LHCN-M2 (cell line): ENCODE results near the gene PGA4. TPM values are rescaled to one million over a fixed set of nuclear protein-coding genes. Genes with fewer than 3 reads are reported as not detected.
A peak's percentile ranks its signal among the peaks of the same experiment; 100 is the strongest.
"Not testable (repeated sequence)": the region's sequence is repeated elsewhere in the genome, so short reads cannot be mapped to it uniquely, and the experiment has no call there.

ENCODE experiments used
- DNase-seq: peaks from one replicate; pipeline ENCODE4 v3.0.0-alpha.2; 2012; ENCODE audit warnings: low read depth
- total RNA-seq: library from RNA; depleted of rRNA; stranded (reverse); fragments of >200 nt; gene quantifications from 2 replicates; pipeline ENCODE4 v1.2.3, GENCODE V29; 2014

PGA4 gene
- total RNA-seq, 1 experiment from 2014 or later: 1.4 TPM

DNA sequence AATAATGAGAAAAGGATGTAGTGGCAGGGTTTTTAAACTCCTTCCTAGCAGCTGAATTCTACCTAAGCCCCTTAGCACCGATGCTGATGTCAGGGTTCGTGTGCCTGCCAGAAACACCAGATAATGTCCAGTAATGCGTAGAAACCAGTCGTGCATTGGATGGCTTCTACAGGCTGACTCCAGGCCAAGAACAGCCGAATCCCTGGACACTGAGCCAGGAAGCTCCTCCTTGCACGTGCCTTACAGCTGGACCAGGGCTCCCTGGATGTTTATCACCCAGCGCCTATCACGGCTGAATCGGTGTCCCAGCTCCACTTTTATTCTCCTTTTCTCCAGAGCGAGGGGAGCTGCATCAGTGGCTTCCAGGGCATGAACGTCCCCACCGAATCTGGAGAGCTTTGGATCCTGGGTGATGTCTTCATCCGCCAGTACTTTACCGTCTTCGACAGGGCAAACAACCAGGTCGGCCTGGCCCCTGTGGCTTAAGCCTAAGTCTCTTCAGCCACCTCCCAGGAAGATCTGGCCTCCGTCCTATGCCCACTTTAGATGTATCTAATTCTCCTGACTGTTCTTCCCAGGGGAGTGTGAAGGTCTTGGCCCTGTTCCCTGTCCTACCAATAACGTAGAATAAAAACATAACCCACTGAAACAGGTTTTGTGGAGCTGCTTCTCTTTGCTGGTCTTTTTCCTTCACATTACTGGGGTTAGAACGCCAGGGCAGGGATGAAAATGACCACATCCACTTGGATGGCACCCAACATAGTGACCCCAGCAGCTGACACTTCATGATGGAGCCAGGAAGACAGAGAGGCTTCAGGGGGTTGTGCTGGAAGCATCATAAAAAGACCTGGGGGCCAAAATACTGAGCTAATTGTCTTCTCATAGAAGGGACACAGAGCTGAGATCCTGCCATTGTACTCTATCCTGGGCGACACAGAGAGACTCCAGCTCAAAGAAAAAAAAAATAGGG is 28.9 kb downstream of the PGA4 start:
- DNase-seq: peak; percentile 69

GRCh38 chr11:61252332-61252731 is 30.2 kb downstream of the PGA4 start:
- DNase-seq: not testable (repeated sequence)

DNA sequence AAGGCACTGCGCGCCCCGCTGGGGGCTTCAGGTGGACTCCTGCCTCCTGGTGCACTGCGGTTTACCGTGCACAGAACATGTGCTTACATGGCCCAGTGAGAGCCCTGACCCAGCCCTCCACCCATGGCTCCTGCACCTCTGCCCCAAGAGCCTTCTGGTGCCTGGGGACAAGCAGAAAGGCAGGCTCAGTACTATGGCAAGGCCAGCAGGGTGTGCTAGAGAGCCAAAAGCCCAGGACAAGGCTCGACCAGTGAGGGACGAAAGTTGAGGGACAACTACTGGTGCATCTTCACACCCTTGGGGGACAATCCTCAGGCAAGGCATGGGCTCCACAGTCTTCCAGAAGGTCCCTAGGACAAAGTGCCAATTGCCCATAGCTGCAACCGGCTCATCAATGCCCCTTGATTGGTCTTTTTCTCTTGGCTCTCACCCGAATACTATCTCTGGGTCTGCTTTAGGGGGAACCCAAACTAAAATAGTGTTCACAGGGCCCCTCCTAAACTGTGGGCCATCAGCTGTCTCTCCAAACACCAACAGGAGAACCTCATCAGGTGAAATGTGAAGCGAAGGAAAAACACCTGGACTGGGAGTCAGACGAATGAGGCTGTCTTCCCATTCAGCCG is 32.4 kb downstream of the PGA4 start:
- DNase-seq: peak; percentile 56

DNA sequence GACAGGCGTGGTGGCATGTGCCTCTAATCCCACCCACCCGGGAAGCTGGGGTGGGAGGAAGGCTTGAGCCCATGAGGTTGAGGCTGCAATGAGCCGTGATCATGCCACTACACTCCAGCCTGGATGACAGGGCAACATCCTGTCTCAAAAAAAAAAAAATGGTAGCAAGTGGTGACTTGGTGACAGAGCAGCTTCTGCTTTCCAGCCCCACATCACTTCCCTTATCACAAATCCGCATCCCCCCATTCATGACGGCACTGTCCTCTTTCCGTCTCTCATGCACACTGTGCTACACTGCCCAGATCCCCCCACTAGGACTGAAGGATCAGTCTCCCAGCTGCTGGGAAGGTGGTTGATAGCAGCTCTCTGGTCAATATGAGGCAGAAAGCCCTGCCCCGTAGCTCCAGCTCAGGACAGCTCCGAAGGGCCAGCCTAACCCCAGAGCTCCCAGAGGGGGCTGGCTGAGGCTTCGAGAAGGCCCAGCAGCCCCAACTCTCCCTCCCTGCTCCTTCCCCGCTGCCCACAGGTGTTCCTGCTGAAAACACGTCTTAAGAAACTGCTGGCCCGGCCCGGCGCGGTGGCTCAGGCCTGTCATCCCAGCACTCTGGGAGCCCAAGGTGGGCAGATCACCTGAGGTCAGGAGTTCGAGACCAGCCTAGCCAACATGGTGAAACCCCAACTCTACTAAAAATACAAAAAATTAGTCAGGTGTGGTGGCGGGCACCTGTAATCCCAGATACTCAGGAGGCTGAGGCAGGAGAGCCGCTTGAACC is 34.7 kb downstream of the PGA4 start:
- DNase-seq: no peak

GRCh38 chr11:61258546-61258945 is 36.4 kb downstream of the PGA4 start:
- no peak for DNase-seq

GRCh38 chr11:61259363-61259762 is 37.2 kb downstream of the PGA4 start:
- DNase-seq: no peak

GRCh38 chr11:61264371-61264770 is 42.2 kb downstream of the PGA4 start:
- DNase-seq: no peak

DNA sequence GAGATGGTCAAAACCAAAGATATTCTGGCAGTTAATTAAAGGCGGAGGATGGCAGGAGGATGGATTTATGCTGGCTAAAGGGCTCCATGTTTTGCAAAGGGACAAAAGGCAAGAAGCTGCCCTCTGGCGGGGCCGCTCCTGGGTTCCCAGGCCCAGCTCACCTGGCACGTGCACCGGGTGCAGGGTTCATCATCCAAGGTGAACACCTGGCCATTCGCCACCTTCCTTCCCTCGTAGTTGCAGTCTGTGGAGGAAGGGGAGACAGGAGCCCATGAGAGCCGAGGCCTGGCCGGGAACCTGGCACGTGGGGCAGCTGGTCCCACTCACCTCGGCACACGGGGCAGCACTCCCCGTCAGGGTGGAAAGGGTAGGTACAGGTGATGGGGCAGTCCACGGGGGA is 42.6 kb downstream of the PGA4 start:
- DNase-seq: no peak

DNA sequence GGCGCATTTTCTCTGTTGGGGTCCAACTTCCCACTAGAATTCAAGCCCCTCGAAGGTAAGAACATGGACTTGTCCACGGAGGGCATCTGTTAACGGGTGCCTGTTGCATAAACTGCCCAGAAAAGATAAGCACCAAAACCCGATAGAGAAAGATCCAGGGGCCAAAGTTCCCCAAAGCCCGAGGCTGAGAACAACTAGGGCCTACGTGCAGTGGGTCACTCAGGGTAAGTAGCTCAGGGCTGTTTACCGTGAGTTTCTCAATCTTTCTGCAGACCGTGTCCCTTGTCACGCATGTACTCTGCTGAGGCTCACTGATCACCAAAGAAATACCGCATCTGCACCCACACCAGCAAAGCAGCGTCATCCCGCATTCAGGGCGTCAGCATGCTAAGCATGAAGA is 43.2 kb downstream of the PGA4 start:
- no peak for DNase-seq

DNA sequence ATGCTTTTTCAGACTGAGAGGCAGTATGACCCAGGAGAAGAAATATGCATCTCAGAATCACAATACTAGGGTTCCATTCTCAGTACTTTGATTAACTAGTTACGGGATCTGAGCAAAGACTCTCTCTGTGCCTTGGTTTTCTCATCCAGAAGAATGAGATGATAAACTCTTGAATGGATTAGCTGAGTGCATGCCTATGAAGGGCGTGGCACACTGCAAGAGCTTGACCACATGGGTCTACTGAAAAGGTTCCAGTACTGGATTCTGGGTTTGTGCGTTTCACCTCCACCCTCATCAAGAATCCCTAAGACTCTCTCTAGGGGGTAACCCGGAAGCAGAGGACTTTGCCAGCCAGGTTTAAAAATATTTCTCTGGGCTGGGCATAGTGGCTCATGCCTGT is 44.5 kb downstream of the PGA4 start:
- DNase-seq: peak; percentile 46

DNA sequence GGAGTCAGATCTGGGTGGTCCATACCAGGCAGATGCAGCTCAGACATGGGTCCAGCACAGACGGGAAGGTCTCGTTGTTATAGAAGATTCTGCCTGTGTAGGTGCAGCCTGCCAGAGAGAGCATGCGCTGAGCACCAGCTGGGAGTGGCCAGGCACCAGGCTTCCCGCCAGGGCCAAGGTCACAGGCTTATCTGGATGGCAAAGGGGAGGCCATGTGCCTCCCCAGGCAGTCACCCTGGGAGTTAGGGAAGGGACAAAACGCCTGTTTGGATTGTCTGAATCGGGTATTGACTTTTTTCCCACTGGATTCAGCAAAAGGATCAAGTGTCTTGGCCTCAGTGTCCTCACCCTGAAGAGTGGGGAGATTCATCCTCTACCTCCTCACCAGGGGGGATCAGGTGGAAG is 45.3 kb downstream of the PGA4 start:
- DNase-seq: no peak

- DNase-seq: no peak
These were observed 46.6 kb downstream of the PGA4 start for GRCh38 chr11:61268588-61269250.

GRCh38 chr11:61270354-61271076 is 48.4 kb downstream of the PGA4 start:
- peak; percentile 58 for DNase-seq

DNA sequence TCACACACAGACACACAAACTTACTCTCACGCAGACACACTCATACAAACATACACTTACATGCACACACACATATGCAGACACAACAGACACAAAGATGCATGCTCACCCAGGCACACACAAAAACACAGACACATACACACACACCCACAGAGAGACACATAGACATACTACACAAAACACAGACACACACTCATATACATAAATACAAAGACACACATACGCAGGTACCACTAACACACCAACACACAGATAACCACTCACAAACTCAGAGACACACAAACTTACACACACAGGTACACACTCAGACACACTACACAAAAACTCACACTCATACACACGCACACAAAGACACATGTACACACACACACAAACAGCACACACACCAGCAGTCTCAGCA is 50.6 kb downstream of the PGA4 start:
- no peak for DNase-seq

- DNase-seq: no peak
These were observed 51.3 kb downstream of the PGA4 start for GRCh38 chr11:61273178-61274078.

- no peak for DNase-seq
These were observed 51.9 kb downstream of the PGA4 start for GRCh38 chr11:61274084-61274483.

GRCh38 chr11:61275191-61275590 is 53.0 kb downstream of the PGA4 start:
- no peak for DNase-seq

- DNase-seq: no peak
These were observed 55.2 kb downstream of the PGA4 start for GRCh38 chr11:61277186-61278000.

DNA sequence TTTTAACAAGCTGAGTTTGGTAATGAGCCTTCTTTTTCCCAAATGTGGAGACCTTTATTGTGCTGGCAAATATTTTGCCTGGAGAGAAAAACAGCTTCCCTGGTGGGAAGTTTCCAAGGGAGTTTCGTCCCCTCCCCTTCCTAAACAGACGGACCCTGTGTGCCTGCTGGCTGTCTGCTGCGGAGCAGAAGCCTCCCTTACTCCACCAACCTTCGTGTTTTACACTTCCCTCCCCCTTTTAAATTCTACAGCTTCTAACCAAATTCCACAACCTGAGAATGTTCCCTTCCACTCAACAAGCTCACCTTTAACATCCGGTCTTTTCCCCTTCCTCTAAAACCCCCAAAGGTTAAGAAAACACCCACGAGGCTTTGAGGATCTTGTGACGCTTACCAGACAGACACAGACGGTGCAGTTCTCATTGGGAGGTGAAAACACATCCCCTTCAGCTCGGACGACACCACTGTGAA is 55.9 kb downstream of the PGA4 start:
- no peak for DNase-seq
